Measurements from ENCODE around the gene ACTR3C. TPM values are rescaled to one million over a fixed set of nuclear protein-coding genes. Genes with fewer than 3 reads are reported as not detected.

The ACTR3C gene
- total RNA-seq, 1 experiment from 2014 or later, result 0.73 TPM

DNA sequence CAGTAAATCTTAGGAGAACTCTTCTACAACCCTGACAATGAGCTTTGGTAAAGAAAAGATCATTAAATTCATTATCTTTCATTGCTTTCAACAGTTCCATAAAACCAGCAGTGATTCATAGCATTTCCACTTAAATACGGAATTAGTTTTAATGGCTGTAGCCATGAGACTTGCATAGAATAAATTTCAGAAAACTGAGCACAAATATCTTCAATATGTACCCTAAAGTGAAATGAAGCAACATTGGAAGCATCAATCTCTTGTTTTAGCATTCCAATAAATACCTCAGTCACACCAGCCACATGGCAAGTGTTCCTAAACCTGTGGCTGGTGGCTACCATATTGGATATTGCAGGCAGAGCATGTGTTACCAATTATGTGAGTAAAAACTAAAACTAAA lies 21.7 kb upstream of the ACTR3C start:
- Histone ChIP-seq H3K36me3 (replicated peaks; ENCODE audit: control insufficient read depth, insufficient read depth, low read length) (no peaks in the 10 kb centered on the region), H3K27me3 (ENCODE audit: control insufficient read depth, insufficient read depth, low read length) (peaks cover 30% of the 10 kb centered on the region), H3K4me3 (ENCODE audit: insufficient read depth, low read depth, low read length) (no peak overlapping the region)
- no peak for DNase-seq

DNA sequence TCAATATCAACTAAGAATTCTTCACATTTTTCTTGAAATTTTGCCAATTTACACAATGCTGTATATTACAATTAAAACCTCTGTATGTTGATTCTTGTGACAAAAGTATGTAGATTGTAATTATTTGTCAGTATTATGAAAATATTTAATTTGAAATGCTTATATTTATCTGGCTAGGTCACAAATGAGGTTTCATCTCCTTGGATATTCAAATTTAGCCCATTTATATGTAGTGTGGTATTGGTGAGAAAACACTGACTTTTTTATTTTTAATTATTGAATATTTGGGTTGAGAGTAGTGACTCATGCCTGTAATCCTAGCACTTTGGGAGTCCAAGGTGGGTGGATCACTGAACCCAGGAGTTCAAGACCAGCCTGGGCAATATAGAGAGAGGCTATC lies 21.0 kb upstream of the ACTR3C start:
- DNase-seq, result no peak
- no peak overlapping the region for H3K4me3 ChIP-seq (ENCODE audit: insufficient read depth, low read depth, low read length)
- H3K36me3 ChIP-seq (replicated peaks; ENCODE audit: control insufficient read depth, insufficient read depth, low read length), result no peaks in the 10 kb centered on the region; the same call in none of the 2 replicates
- peaks cover 31% of the 10 kb centered on the region for H3K27me3 ChIP-seq (ENCODE audit: control insufficient read depth, insufficient read depth, low read length)

DNA sequence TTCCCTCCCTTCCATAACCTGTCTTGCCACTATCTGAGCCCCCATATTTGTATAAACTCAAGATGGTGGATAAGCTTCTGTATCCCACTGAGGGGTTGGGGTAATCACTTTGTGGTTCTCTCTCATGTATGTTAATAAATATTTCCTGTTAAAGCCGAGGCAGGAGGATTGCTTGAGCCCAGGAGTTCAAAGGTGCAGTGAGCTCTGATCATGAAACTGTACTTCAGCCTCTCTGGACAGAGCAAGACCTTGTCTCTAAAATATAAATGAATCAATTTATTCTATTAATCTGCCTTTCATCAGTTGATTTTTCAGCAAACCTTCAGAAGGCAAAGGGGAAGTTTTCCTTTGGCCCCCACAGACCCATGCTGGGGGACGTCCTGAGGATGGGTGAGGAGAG lies 19.9 kb upstream of the ACTR3C start:
- Histone ChIP-seq H3K27me3 (ENCODE audit: control insufficient read depth, insufficient read depth, low read length) (peaks cover 31% of the 10 kb centered on the region), H3K36me3 (replicated peaks; ENCODE audit: control insufficient read depth, insufficient read depth, low read length) (peaks cover 6% of the 10 kb centered on the region), H3K4me3 (ENCODE audit: insufficient read depth, low read depth, low read length) (no peak overlapping the region)
- DNase-seq, result no peak

DNA sequence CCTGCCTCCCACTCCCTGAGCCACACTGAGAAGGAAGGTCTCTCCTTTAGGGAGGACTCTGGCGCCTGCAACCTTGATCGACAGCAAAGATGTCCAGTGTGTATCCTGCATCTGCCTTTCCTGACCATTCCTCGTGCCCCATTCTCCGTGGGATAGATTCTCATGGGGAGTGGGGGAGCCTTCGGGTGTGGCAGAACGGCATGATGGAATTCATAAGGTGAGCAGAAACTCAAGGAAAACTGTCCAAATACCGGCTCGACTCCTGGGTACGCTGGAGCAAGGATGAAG lies 18.7 kb upstream of the ACTR3C start:
- peak overlapping the region; percentile 80 for H3K4me3 ChIP-seq (ENCODE audit: insufficient read depth, low read depth, low read length)
- H3K27me3 ChIP-seq (ENCODE audit: control insufficient read depth, insufficient read depth, low read length), result peaks cover 31% of the 10 kb centered on the region

DNA sequence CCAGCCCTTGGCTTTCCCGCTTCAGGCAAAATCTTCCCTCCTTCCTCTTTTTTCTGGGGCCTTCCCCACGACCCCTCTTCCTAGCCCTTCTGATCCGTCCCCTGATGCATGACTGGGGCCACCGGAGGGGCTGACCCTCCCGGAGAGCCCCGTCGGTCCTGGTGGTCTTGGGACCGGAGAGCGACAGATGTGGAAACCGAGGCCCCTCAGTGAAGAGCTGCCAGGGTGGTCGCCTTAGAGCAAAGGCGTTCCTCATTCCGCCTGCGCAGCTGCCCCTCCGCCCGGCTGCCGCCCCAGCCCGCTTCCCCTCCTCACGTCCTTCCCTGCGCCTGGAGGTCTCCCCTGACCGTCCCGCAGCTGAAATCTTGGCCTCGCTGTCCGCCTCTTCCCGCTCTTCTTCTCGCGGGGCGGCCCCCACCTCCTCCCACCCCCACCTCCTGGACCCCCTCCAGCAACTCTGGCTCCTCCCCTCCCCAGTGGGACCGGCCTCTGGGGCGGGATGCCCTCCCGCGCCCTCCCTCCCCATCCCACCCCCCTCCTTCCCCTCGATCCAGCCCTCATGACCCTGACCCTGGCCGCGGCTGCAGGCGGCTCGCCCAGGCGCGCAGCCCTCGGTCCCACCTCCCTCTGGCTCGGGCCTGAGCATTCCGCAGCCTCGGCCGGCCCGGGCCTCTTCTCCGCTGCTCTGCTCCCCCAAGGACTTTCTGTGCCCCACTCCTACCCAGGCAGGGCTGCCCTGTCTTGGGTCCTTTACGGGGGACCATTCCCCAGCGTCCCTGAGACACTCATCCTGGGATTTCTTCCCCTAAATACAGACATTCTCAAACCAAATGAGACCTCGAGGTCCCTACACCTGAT lies 18.1 kb upstream of the ACTR3C start, which contains the start of gene RARRES2:
RARRES2 (minus strand) TSS at position 367 of the 858 bp plus-strand sequence. CDS start 1,020 bp downstream, outside the sequence.
- DNase-seq, result peak; percentile 95
- peak within 1 kb of the TSS; percentile 80 for H3K4me3 ChIP-seq (ENCODE audit: insufficient read depth, low read depth, low read length)
- peaks cover 11% of the 10 kb centered on the region for H3K36me3 ChIP-seq (replicated peaks; ENCODE audit: control insufficient read depth, insufficient read depth, low read length)
- H3K27me3 ChIP-seq (ENCODE audit: control insufficient read depth, insufficient read depth, low read length), result peaks cover 31% of the 10 kb centered on the region

More for the DNA sequence above, 18.7 kb upstream of the ACTR3C start:
- peaks cover 10% of the 10 kb centered on the region for H3K36me3 ChIP-seq (replicated peaks; ENCODE audit: control insufficient read depth, insufficient read depth, low read length)
- peak; percentile 13 for DNase-seq

DNA sequence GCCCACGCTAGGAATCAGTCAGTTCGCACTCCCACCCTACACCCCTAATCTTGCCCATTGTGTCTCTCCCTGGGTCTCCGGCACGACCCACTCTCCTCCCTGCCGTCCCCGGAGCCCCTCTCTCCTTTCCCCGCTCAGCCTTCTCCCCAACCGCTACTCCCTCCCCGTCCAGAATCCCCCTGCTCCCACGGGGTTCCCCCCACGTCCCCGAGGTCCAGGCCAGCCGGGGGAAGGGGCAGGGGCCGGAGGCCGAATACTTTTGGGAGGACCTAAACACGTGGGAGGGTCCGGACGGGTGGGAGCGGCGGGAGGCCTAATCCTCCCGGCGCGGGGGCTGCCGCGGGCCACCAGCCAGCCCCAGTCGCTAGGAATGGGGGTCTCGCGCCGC lies 17.5 kb upstream of the ACTR3C start:
- peaks cover 31% of the 10 kb centered on the region for H3K27me3 ChIP-seq (ENCODE audit: control insufficient read depth, insufficient read depth, low read length)
- peaks cover 11% of the 10 kb centered on the region for H3K36me3 ChIP-seq (replicated peaks; ENCODE audit: control insufficient read depth, insufficient read depth, low read length)
- H3K4me3 ChIP-seq (ENCODE audit: insufficient read depth, low read depth, low read length), result peak overlapping the region; percentile 80
- DNase-seq, result peak; percentile 68

DNA sequence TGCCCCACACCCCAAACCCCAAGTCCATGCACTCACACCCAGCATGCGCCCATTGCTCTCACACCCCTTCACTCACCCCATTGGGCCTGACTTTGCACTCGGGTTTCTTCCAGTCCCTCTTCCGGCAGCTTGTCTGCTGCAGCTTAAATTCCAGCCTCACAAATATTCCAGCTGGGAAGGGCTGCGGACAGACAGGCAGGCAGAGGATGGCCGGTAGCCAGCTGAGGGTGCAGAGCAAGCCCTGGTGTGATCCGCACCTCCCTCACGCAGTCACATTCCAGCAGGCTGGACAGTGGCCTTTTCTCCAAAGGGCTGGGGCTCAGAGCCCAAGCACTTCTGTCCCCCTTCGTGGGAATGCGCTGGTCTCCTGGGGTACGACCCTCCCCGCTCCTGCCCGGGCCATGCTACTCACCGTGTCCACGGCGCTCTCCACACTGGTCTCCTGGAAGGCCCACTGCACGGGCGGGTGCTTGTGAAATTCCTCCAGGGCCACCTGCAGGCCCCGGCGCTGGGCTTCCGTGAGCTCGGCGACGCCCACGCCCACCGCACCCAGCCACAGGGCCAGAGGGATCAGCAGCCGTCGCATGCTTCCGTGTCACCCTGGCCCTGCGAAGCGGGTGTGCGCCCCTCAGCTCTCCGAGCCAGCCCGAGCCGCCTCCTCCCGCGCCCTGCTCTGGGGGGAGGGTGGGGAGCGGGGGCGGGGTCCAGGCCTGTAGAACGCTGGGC lies 16.8 kb upstream of the ACTR3C start:
- peaks cover 31% of the 10 kb centered on the region for H3K27me3 ChIP-seq (ENCODE audit: control insufficient read depth, insufficient read depth, low read length)
- peak; percentile 78 for DNase-seq
- peaks cover 11% of the 10 kb centered on the region for H3K36me3 ChIP-seq (replicated peaks; ENCODE audit: control insufficient read depth, insufficient read depth, low read length)
- peak overlapping the region; percentile 80 for H3K4me3 ChIP-seq (ENCODE audit: insufficient read depth, low read depth, low read length)

DNA sequence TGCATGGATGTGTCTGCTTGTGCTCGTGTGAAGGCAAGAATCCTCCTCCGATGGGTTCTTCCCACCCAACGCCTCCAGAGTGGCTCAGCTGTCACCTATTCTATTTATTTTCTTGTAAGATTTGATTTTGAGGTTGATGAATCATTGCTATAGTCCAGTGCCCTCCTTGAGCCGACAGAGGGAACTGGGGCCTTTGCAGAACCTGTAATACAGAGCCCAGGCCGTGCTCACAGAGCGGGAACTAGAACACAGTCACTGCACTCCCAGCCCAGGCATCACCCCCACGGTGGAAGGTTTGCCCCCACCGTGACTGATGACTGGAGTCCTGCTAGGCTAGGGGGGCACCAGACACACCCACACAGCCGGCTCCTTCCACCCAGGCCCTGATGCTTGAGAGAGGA lies 16.1 kb upstream of the ACTR3C start:
- H3K27me3 ChIP-seq (ENCODE audit: control insufficient read depth, insufficient read depth, low read length), result peaks cover 31% of the 10 kb centered on the region
- peak; percentile 12 for DNase-seq

DNA sequence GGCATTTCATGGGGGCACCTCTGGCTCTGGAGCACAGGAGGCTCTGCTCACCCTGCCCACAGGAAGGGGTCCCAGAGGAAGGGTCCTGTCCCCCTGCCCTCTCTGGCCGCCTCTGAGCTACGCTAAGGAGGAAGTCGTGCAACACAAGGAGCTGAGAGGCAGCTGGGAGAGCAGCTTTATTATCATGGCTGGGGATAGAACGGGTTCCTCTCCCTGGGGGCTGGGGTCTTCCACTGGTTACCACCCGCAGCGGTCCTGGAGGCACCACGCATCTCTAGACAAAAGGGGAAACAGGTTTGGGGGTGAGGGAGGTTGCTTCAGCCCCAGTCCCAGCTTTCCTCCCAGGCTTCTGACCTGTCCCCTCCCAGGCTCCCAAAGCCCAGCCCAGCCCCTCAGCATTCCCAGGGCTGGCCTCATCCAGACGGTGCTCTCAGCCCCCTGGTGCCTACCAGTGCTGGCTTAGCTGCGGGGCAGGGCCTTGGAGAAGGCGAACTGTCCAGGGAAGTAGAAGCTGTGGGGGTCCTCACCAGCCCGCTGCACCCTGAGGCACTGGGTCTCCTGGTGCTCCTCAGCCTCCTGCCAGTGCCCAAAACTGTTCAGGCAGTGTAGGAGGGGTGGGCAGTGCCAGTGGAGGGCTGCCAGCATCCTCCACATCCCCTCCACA lies 15.0 kb upstream of the ACTR3C start:
- Histone ChIP-seq H3K4me3 (ENCODE audit: insufficient read depth, low read depth, low read length) (no peak overlapping the region), H3K36me3 (replicated peaks; ENCODE audit: control insufficient read depth, insufficient read depth, low read length) (peaks cover 13% of the 10 kb centered on the region), H3K27me3 (ENCODE audit: control insufficient read depth, insufficient read depth, low read length) (peaks cover 26% of the 10 kb centered on the region)
- DNase-seq, result peak; percentile 48

More for the DNA sequence above, 16.1 kb upstream of the ACTR3C start:
- Histone ChIP-seq H3K4me3 (ENCODE audit: insufficient read depth, low read depth, low read length) (no peak overlapping the region; the same call in 1 of the 2 replicates), H3K36me3 (replicated peaks; ENCODE audit: control insufficient read depth, insufficient read depth, low read length) (peaks cover 11% of the 10 kb centered on the region)

DNA sequence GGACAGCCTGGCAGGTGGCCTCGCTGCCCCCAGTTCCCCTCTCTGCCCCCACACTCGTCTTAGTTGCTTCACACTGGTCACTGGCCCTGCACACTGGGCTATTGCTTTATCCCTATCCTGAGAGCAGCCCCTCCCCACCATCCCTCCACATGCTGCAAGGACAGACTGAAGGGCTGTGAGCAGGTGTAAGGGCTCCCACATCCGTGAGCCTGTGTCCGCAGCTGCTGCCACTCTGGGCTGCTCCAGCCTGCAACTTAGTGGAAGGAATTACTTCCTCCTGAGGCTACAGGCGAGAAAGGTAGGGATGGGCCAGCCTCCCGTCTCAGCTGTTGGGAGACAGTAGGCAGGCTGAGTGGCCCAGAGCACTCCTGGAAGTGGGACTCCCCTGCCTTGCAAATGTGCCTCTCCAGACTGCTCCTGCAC lies 14.3 kb upstream of the ACTR3C start:
- peak; percentile 42 for DNase-seq
- H3K4me3 ChIP-seq (ENCODE audit: insufficient read depth, low read depth, low read length), result no peak overlapping the region
- H3K36me3 ChIP-seq (replicated peaks; ENCODE audit: control insufficient read depth, insufficient read depth, low read length), result peaks cover 13% of the 10 kb centered on the region
- peaks cover 20% of the 10 kb centered on the region for H3K27me3 ChIP-seq (ENCODE audit: control insufficient read depth, insufficient read depth, low read length)

DNA sequence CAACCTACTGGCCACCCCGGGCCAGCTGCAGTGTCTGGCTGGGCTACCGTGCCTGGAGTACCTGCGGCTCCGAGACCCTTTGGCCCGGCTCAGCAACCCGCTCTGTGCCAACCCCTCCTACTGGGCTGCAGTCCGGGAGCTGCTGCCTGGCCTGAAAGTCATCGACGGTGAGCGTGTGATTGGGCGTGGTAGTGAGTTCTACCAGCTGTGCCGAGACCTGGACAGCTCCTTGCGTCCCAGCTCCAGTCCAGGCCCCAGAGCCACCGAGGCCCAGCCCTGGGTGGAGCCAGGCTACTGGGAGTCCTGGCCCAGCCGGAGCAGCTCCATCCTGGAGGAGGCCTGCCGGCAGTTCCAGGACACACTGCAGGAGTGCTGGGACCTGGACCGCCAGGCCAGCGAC lies 13.8 kb upstream of the ACTR3C start:
- H3K27me3 ChIP-seq (ENCODE audit: control insufficient read depth, insufficient read depth, low read length), result peaks cover 15% of the 10 kb centered on the region
- H3K4me3 ChIP-seq (ENCODE audit: insufficient read depth, low read depth, low read length), result no peak overlapping the region
- DNase-seq, result no peak
- H3K36me3 ChIP-seq (replicated peaks; ENCODE audit: control insufficient read depth, insufficient read depth, low read length), result peaks cover 13% of the 10 kb centered on the region

DNA sequence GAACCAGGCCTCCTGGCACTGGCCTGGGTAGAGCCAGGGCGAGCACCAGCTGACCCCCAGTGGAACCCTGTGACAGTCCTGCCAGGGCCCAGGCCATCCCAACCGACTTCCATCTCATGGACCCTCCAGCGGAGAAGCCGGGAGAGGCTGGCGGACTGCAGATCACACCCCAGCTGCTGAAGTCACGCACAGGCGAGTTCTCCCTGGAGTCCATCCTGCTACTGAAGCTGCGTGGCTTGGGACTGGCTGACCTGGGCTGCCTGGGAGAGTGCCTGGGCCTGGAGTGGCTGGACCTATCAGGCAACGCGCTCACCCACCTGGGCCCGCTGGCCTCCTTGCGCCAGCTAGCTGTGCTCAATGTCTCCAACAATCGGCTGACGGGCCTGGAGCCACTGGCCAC lies 13.4 kb upstream of the ACTR3C start:
- DNase-seq, result peak; percentile 54
- H3K36me3 ChIP-seq (replicated peaks; ENCODE audit: control insufficient read depth, insufficient read depth, low read length), result peaks cover 14% of the 10 kb centered on the region
- peaks cover 11% of the 10 kb centered on the region for H3K27me3 ChIP-seq (ENCODE audit: control insufficient read depth, insufficient read depth, low read length)
- H3K4me3 ChIP-seq (ENCODE audit: insufficient read depth, low read depth, low read length), result no peak overlapping the region

DNA sequence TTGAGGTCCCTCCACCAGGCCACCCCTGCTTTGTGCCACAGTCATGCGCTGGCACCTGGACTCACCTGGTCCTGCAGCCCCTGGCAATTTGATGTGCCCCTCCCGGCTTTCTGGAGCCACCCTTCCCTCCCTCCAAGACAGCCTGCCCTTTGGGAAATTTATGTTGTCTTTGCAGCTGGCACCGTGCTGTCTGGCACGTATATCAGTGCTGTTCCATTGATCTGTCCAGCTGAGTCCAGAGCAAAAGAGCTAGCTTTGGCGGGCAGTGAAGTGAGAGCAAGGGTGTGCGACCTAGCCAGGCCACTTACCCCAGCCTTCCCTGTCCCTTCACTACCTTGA lies 12.4 kb upstream of the ACTR3C start:
- Histone ChIP-seq H3K36me3 (replicated peaks; ENCODE audit: control insufficient read depth, insufficient read depth, low read length) (peaks cover 18% of the 10 kb centered on the region), H3K27me3 (ENCODE audit: control insufficient read depth, insufficient read depth, low read length) (peaks cover 4% of the 10 kb centered on the region), H3K4me3 (ENCODE audit: insufficient read depth, low read depth, low read length) (no peak overlapping the region)
- DNase-seq, result no peak

DNA sequence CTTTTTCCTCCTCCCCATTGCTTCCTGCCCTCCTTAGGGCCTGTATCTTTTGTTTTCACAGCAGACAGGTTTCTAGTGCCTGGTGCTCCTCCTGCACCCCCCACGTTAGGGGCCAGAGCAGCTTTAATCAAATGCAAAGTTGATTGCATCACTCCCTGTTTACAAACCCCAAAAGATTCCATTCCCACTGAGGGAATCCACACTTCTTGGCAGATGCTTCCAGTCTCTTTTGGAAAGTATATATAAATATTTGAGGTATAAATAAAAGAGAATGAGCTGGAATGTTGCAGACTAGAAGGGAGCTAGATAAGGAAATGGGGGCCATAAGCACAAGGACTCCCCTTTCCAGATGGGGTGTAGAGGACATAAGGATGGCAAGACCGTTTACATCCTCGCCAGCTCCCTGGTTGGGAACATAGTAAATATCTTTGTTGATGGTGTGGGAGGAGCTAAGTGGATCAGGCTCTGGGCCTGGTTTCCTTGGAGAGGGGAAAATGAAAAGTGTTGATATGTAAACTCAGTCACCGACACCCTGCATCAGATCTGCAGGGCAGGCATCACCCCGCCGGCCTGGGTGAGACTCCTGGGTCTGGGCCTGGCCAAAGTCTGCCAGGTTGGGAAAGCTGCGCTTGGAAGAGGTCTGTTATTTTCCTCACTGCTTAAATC lies 11.9 kb upstream of the ACTR3C start:
- H3K36me3 ChIP-seq (replicated peaks; ENCODE audit: control insufficient read depth, insufficient read depth, low read length), result peaks cover 21% of the 10 kb centered on the region
- H3K27me3 ChIP-seq (ENCODE audit: control insufficient read depth, insufficient read depth, low read length), result peaks cover 3% of the 10 kb centered on the region; the same call in 1 of the 2 replicates
- no peak overlapping the region for H3K4me3 ChIP-seq (ENCODE audit: insufficient read depth, low read depth, low read length)
- peak; percentile 89 for DNase-seq
